GM19035 (cell line): Measurements from ENCODE around the gene USP36.
"Not testable (repeated sequence)": the region's sequence is repeated elsewhere in the genome, so short reads cannot be mapped to it uniquely, and the experiment has no call there.

ENCODE experiments used
- ATAC-seq: cut with Tn5 transposase; IDR thresholded peaks from one replicate; pipeline ENCODE4 v1.9.1; 2021; ENCODE audit not compliant: unreplicated experiment

USP36 gene

GRCh38 chr17:78793968-78794367, 46.6 kb downstream of the USP36 start:
- no peak for ATAC-seq

GRCh38 chr17:78793415-78793814, 47.2 kb downstream of the USP36 start:
- ATAC-seq: no peak

GRCh38 chr17:78791840-78792709, 48.5 kb downstream of the USP36 start:
- no peak for ATAC-seq

GRCh38 chr17:78790552-78790951, 50.1 kb downstream of the USP36 start:
- ATAC-seq: no peak

GRCh38 chr17:78789663-78790181, 50.9 kb downstream of the USP36 start:
- ATAC-seq: no peak

GRCh38 chr17:78789149-78789662, 51.4 kb downstream of the USP36 start:
- no peak for ATAC-seq

- ATAC-seq: no peak
Measured at GRCh38 chr17:78788451-78788850, 52.2 kb downstream of the USP36 start.

- no peak for ATAC-seq
Measured at GRCh38 chr17:78787444-78787843, 53.2 kb downstream of the USP36 start.

GRCh38 chr17:78785663-78786057, 55.0 kb downstream of the USP36 start:
- no peak for ATAC-seq

GRCh38 chr17:78785011-78785662, 55.5 kb downstream of the USP36 start:
- no peak for ATAC-seq

- no peak for ATAC-seq
Measured at GRCh38 chr17:78784352-78784751, 56.3 kb downstream of the USP36 start.

GRCh38 chr17:78783711-78784324, 56.8 kb downstream of the USP36 start:
- ATAC-seq: no peak

- ATAC-seq: no peak
Measured at GRCh38 chr17:78781893-78782304, 58.7 kb downstream of the USP36 start, which contains the start of gene CYTH1. Gene CYTH1, minus strand, starts transcription at chr17:78782273. Its CDS starts 50 bp downstream, at chr17:78782223.

GRCh38 chr17:78781104-78781892, 59.3 kb downstream of the USP36 start:
- ATAC-seq: no peak

- no peak for ATAC-seq
Measured at GRCh38 chr17:78780335-78780734, 60.3 kb downstream of the USP36 start.

- no peak for ATAC-seq
Measured at GRCh38 chr17:78779850-78780249, 60.8 kb downstream of the USP36 start.

GRCh38 chr17:78779286-78779651, 61.3 kb downstream of the USP36 start:
- ATAC-seq: not testable (repeated sequence)

- ATAC-seq: no peak
Measured at GRCh38 chr17:78777881-78778280, 62.7 kb downstream of the USP36 start.

- ATAC-seq: no peak
Measured at GRCh38 chr17:78774956-78775571, 65.5 kb downstream of the USP36 start.

- no peak for ATAC-seq
Measured at GRCh38 chr17:78774453-78774852, 66.2 kb downstream of the USP36 start.
